Measurements from ENCODE around the gene SYNPO. TPM values are rescaled to one million over a fixed set of nuclear protein-coding genes. Genes with fewer than 3 reads are reported as not detected.

The SYNPO gene
- polyA plus RNA-seq, 1 of the 3 experiments (the other 2 are of a cell fraction): 5.1 TPM

GRCh38 chr5:150662731-150663516, 22.5 kb downstream of the SYNPO start:
- no peaks in the 10 kb centered on the region for H3F3A ChIP-seq (replicated peaks; ENCODE audit: insufficient read depth)
- ChIA-PET CTCF (interaction anchor here (0.8 to 4.3 kb wide), 7 partner anchors 8 to 204 kb away, joined by 3 to 33 read pairs (median 4); partner anchors contain the start of gene SMIM3), POLR2A (interaction anchor here (1.4 kb wide), 1 partner anchor 38 kb away, joined by 4 read pairs; the partner anchor contains the start of gene RBM22)
- H3K9ac ChIP-seq: no peak overlapping the region
- no peak overlapping the region for H3K27ac ChIP-seq (ENCODE audit: low read depth in 2 of 2, low read length in 1 of 2)
- no peaks in the 10 kb centered on the region for H3K9me2 ChIP-seq
- no peaks in the 10 kb centered on the region for H3K27me3 ChIP-seq (ENCODE audit: insufficient read depth)
- no peak for TF ChIP-seq RFX5 (IDR thresholded peaks at IDR 0.05; ENCODE audit: low read length)
- TF ChIP-seq RXRA (IDR thresholded peaks at IDR 0.05; ENCODE audit: borderline replicate concordance, low read depth): no peak
- TF ChIP-seq RAD21 (IDR thresholded peaks at IDR 0.05; ENCODE audit: low read length): no peak
- TF ChIP-seq PBX3 (IDR thresholded peaks at IDR 0.05): no peak
- TF ChIP-seq SIN3A (IDR thresholded peaks at IDR 0.05; ENCODE audit: borderline replicate concordance, low read depth, low read length): no peak
- no peak for TF ChIP-seq CTCF (IDR thresholded peaks at IDR 0.05)
- no peak for TF ChIP-seq FOXJ3 (CRISPR knock-in tag; IDR thresholded peaks at IDR 0.05)
- TF ChIP-seq IRF3 (IDR thresholded peaks at IDR 0.05; ENCODE audit: low read depth, low read length): no peak
- peaks cover 0 to 16% of the 10 kb centered on the region in 2 experiments; a peak in 1 of 4 replicates for H3K4me1 ChIP-seq (ENCODE audit: control insufficient read depth in 1 of 2, insufficient read depth in 2 of 2, low read depth in 1 of 2, low read length in 1 of 2)
- no peaks in the 10 kb centered on the region for H3K79me2 ChIP-seq (ENCODE audit: insufficient read depth)
- WGBS (ENCODE audit: low lambda C conversion rate): 86% methylated on average over 4 of the region's 4 CpGs
- H3K36me3 ChIP-seq (replicated peaks in 1 of 2; ENCODE audit: control insufficient read depth in 1 of 2, insufficient read depth in 2 of 2, low read length in 1 of 2): no peaks in the 10 kb centered on the region
- no peak overlapping the region for H3K4me2 ChIP-seq
- H3K9me3 ChIP-seq: no peaks in the 10 kb centered on the region
- H4K20me1 ChIP-seq (ENCODE audit: insufficient read depth): no peaks in the 10 kb centered on the region
- H2AFZ ChIP-seq (ENCODE audit: low read depth): no peak overlapping the region
- no peak overlapping the region for H3K4me3 ChIP-seq (ENCODE audit: low read depth in 2 of 2, low read length in 1 of 2)
- no peak for DNase-seq

- POLR2A ChIA-PET: interaction anchor here (1.4 kb wide), 1 partner anchor 37 kb away, joined by 4 read pairs; the partner anchor contains the start of gene RBM22
- CTCF ChIA-PET: interaction anchor here (1.0 to 4.3 kb wide), 4 partner anchors 9 to 183 kb away, joined by 3 to 33 read pairs (median 5); partner anchors contain the start of gene SMIM3
- 79% methylated on average over 3 of the region's 3 CpGs for WGBS (ENCODE audit: low lambda C conversion rate)
Measured at GRCh38 chr5:150663936-150664335, 23.5 kb downstream of the SYNPO start.

More at GRCh38 chr5:150663936-150664335, 23.5 kb downstream of the SYNPO start:
- no peaks in the 10 kb centered on the region for H4K20me1 ChIP-seq (ENCODE audit: insufficient read depth)
- H3K4me1 ChIP-seq (ENCODE audit: control insufficient read depth in 1 of 2, insufficient read depth in 2 of 2, low read depth in 1 of 2, low read length in 1 of 2): peaks cover 0 to 12% of the 10 kb centered on the region in 2 experiments; a peak in 1 of 4 replicates
- no peaks in the 10 kb centered on the region for H3K27me3 ChIP-seq (ENCODE audit: insufficient read depth)
- no peaks in the 10 kb centered on the region for H3K36me3 ChIP-seq (replicated peaks in 1 of 2; ENCODE audit: control insufficient read depth in 1 of 2, insufficient read depth in 2 of 2, low read length in 1 of 2)
- no peaks in the 10 kb centered on the region for H3K79me2 ChIP-seq (ENCODE audit: insufficient read depth)
- no peak overlapping the region for H2AFZ ChIP-seq (ENCODE audit: low read depth)
- TF ChIP-seq RFX5 (IDR thresholded peaks at IDR 0.05; ENCODE audit: low read length) (no peak), ZBTB33 (IDR thresholded peaks at IDR 0.05; ENCODE audit: borderline replicate concordance, low read depth) (no peak), EZH2phosphoT487 (IDR thresholded peaks at IDR 0.05; ENCODE audit: borderline replicate concordance, low read depth) (no peak), GATA2 (CRISPR knock-in tag; IDR thresholded peaks at IDR 0.05) (no peak), USF2 (IDR thresholded peaks at IDR 0.05; ENCODE audit: borderline replicate concordance, low read depth, low read length) (no peak), FOSL2 (IDR thresholded peaks at IDR 0.05; ENCODE audit: borderline replicate concordance, low read depth) (no peak), CHD2 (IDR thresholded peaks at IDR 0.05; ENCODE audit: low read length, partially characterized antibody) (no peak)
- no peak overlapping the region for H3K9ac ChIP-seq
- no peaks in the 10 kb centered on the region for H3K9me2 ChIP-seq
- no peak overlapping the region for H3K4me3 ChIP-seq (ENCODE audit: low read depth in 2 of 2, low read length in 1 of 2)
- no peak overlapping the region for H3K27ac ChIP-seq (ENCODE audit: low read depth in 2 of 2, low read length in 1 of 2)
- no peak for DNase-seq
- no peaks in the 10 kb centered on the region for H3K9me3 ChIP-seq
- H3F3A ChIP-seq (replicated peaks; ENCODE audit: insufficient read depth): no peaks in the 10 kb centered on the region
- no peak overlapping the region for H3K4me2 ChIP-seq

Measured in SK-N-SH (cell line).